Activated naive CD4-positive, alpha-beta T cell treated with anti-CD3 and anti-CD28 coated beads for 36 hours (primary cell): Measurements from ENCODE around the gene CBFA2T2. TPM values are rescaled to one million over a fixed set of nuclear protein-coding genes. Genes with fewer than 3 reads are reported as not detected.
"Not testable (repeated sequence)": the region's sequence is repeated elsewhere in the genome, so short reads cannot be mapped to it uniquely, and the experiment has no call there.

Source experiments
- CTCF ChIA-PET: fragments of 350-600 bp; sonication (Branson Sonifier 250); formaldehyde crosslinking; loops from one replicate; lab custom pipeline; 2021; ENCODE audit warnings: antibody characterized with exemption; lab: Charles Lee
- DNase-seq: peaks from one replicate; pipeline ENCODE4 v3.0.0-alpha.2; 2020
- H3K27ac Mint-ChIP-seq: one replicate; pipeline ENCODE4 v1.8.0; 2021; ENCODE audit warnings: mild to moderate bottlenecking, mixed read lengths
- H3K27me3 Mint-ChIP-seq: one replicate; pipeline ENCODE4 v1.8.0; 2021; ENCODE audit warnings: low read depth, mixed read lengths
- H3K36me3 Mint-ChIP-seq: one replicate; pipeline ENCODE4 v1.8.0; 2021; ENCODE audit warnings: low read depth, mixed read lengths
- H3K4me1 Mint-ChIP-seq: one replicate; pipeline ENCODE4 v1.8.0; 2021; ENCODE audit warnings: low read depth, mixed read lengths
- H3K4me3 Mint-ChIP-seq: one replicate; pipeline ENCODE4 v1.8.0; 2021; ENCODE audit warnings: mild to moderate bottlenecking, moderate library complexity, mixed read lengths
- H3K9me3 Mint-ChIP-seq: one replicate; pipeline ENCODE4 v1.8.0; 2021; ENCODE audit warnings: mixed read lengths
- intact Hi-C: fragments of 100-400 bp; cut with micrococcal nuclease; formaldehyde crosslinking; loops from one replicate; pipeline ENCODE4 v1.15.1; 2023
- total RNA-seq, 2 experiments: library from RNA; stranded (reverse); gene quantifications; one replicate each; pipeline ENCODE4 v1.2.3, GENCODE V29; 2021

The CBFA2T2 gene
- total RNA-seq, 2 experiments from 2014 or later = 11.1 to 11.4 TPM

GRCh38 chr20:33627577-33628216, 137.8 kb downstream of the CBFA2T2 start:
- CTCF ChIA-PET = interaction anchor here (0.6 kb wide), 1 partner anchor 172 kb away, joined by 3 read pairs; no protein-coding TSS in a partner anchor
- peaks cover 12% of the 10 kb centered on the region for H3K4me1 Mint-ChIP-seq
- H3K36me3 Mint-ChIP-seq = peaks cover 23% of the 10 kb centered on the region
- no peak overlapping the region for H3K4me3 Mint-ChIP-seq
- H3K27ac Mint-ChIP-seq = no peak overlapping the region
- H3K9me3 Mint-ChIP-seq = no peaks in the 10 kb centered on the region
- H3K27me3 Mint-ChIP-seq = no peaks in the 10 kb centered on the region
- intact Hi-C loops = no loop called here
- no peak for DNase-seq

GRCh38 chr20:33629533-33629932, 139.6 kb downstream of the CBFA2T2 start:
- H3K4me3 Mint-ChIP-seq = no peak overlapping the region
- H3K4me1 Mint-ChIP-seq = peaks cover 3% of the 10 kb centered on the region
- H3K9me3 Mint-ChIP-seq = no peaks in the 10 kb centered on the region
- peaks cover 16% of the 10 kb centered on the region for H3K36me3 Mint-ChIP-seq
- CTCF ChIA-PET = no interaction called here
- no peaks in the 10 kb centered on the region for H3K27me3 Mint-ChIP-seq
- no peak overlapping the region for H3K27ac Mint-ChIP-seq
- DNase-seq = no peak
- intact Hi-C loops = no loop called here

- CTCF ChIA-PET = interaction anchor here (1.0 kb wide), 1 partner anchor 22 kb away, joined by 3 read pairs; no protein-coding TSS in a partner anchor
- Mint-ChIP-seq H3K9me3 (no peaks in the 10 kb centered on the region), H3K36me3 (peaks cover 16% of the 10 kb centered on the region), H3K27ac (no peak overlapping the region), H3K27me3 (no peaks in the 10 kb centered on the region), H3K4me1 (peaks cover 3% of the 10 kb centered on the region), H3K4me3 (no peak overlapping the region)
- DNase-seq = no peak
- intact Hi-C loops = no loop called here
Observed at GRCh38 chr20:33629979-33630378, 140.1 kb downstream of the CBFA2T2 start.

GRCh38 chr20:33630507-33630906, 140.6 kb downstream of the CBFA2T2 start:
- no peak for DNase-seq
- Mint-ChIP-seq H3K4me1 (peaks cover 3% of the 10 kb centered on the region), H3K4me3 (no peak overlapping the region), H3K27me3 (no peaks in the 10 kb centered on the region), H3K9me3 (no peaks in the 10 kb centered on the region), H3K36me3 (peaks cover 15% of the 10 kb centered on the region), H3K27ac (no peak overlapping the region)
- intact Hi-C loops = no loop called here
- CTCF ChIA-PET = interaction anchor here (1.0 kb wide), 1 partner anchor 22 kb away, joined by 3 read pairs; no protein-coding TSS in a partner anchor

GRCh38 chr20:33631910-33632309, 142.0 kb downstream of the CBFA2T2 start:
- CTCF ChIA-PET, H3K27ac Mint-ChIP-seq, H3K4me1 Mint-ChIP-seq, H3K9me3 Mint-ChIP-seq, H3K4me3 Mint-ChIP-seq, DNase-seq, intact Hi-C loops, H3K27me3 Mint-ChIP-seq: not testable (repeated sequence)
- H3K36me3 Mint-ChIP-seq = peaks cover 12% of the 10 kb centered on the region

GRCh38 chr20:33635341-33635740, 145.4 kb downstream of the CBFA2T2 start:
- Mint-ChIP-seq H3K9me3 (no peaks in the 10 kb centered on the region), H3K4me1 (peaks cover 3% of the 10 kb centered on the region), H3K36me3 (peaks cover 11% of the 10 kb centered on the region), H3K4me3 (no peak overlapping the region), H3K27ac (no peak overlapping the region), H3K27me3 (no peaks in the 10 kb centered on the region)
- CTCF ChIA-PET = interaction anchor here (0.6 kb wide), 1 partner anchor 11 kb away, joined by 5 read pairs; no protein-coding TSS in a partner anchor
- no peak for DNase-seq
- intact Hi-C loops = no loop called here

- Mint-ChIP-seq H3K4me1 (peaks cover 3% of the 10 kb centered on the region), H3K9me3 (no peaks in the 10 kb centered on the region), H3K27ac (no peak overlapping the region), H3K4me3 (no peak overlapping the region), H3K36me3 (peaks cover 9% of the 10 kb centered on the region), H3K27me3 (no peaks in the 10 kb centered on the region)
- no peak for DNase-seq
- CTCF ChIA-PET = no interaction called here
- intact Hi-C loops = no loop called here
Observed at GRCh38 chr20:33636776-33637175, 146.9 kb downstream of the CBFA2T2 start.

GRCh38 chr20:33640287-33640686, 150.4 kb downstream of the CBFA2T2 start:
- Mint-ChIP-seq H3K4me3 (no peak overlapping the region), H3K27me3 (no peaks in the 10 kb centered on the region), H3K27ac (no peak overlapping the region), H3K36me3 (peaks cover 12% of the 10 kb centered on the region), H3K9me3 (no peaks in the 10 kb centered on the region), H3K4me1 (no peaks in the 10 kb centered on the region)
- DNase-seq = no peak
- CTCF ChIA-PET = interaction anchor here (0.6 kb wide), 1 partner anchor 83 kb away, joined by 4 read pairs; no protein-coding TSS in a partner anchor
- intact Hi-C loops = no loop called here

GRCh38 chr20:33644313-33645071, 154.6 kb downstream of the CBFA2T2 start:
- peaks cover 9% of the 10 kb centered on the region for H3K36me3 Mint-ChIP-seq
- no peaks in the 10 kb centered on the region for H3K27me3 Mint-ChIP-seq
- peaks cover 3% of the 10 kb centered on the region for H3K4me1 Mint-ChIP-seq
- no peak overlapping the region for H3K4me3 Mint-ChIP-seq
- H3K9me3 Mint-ChIP-seq = no peaks in the 10 kb centered on the region
- no peak for DNase-seq
- intact Hi-C loops = no loop called here
- H3K27ac Mint-ChIP-seq = no peak overlapping the region
- CTCF ChIA-PET = no interaction called here

- Mint-ChIP-seq H3K4me1 (peaks cover 7% of the 10 kb centered on the region), H3K4me3 (no peak overlapping the region), H3K27me3 (no peaks in the 10 kb centered on the region), H3K27ac (no peak overlapping the region), H3K9me3 (no peaks in the 10 kb centered on the region), H3K36me3 (peaks cover 9% of the 10 kb centered on the region)
- CTCF ChIA-PET = no interaction called here
- intact Hi-C loops = no loop called here
- DNase-seq = no peak
Observed at GRCh38 chr20:33645072-33645358, 155.1 kb downstream of the CBFA2T2 start.

GRCh38 chr20:33645396-33645795, 155.5 kb downstream of the CBFA2T2 start:
- Mint-ChIP-seq H3K4me3 (no peak overlapping the region), H3K9me3 (no peaks in the 10 kb centered on the region), H3K36me3 (peaks cover 9% of the 10 kb centered on the region), H3K27me3 (no peaks in the 10 kb centered on the region), H3K4me1 (peaks cover 7% of the 10 kb centered on the region), H3K27ac (no peak overlapping the region)
- intact Hi-C loops = no loop called here
- DNase-seq = no peak
- CTCF ChIA-PET = interaction anchor here (1.1 kb wide), 1 partner anchor 173 kb away, joined by 4 read pairs; no protein-coding TSS in a partner anchor

GRCh38 chr20:33646191-33646590, 156.3 kb downstream of the CBFA2T2 start:
- CTCF ChIA-PET = interaction anchor here (1.1 kb wide), 1 partner anchor 174 kb away, joined by 4 read pairs; no protein-coding TSS in a partner anchor
- Mint-ChIP-seq H3K27me3 (no peaks in the 10 kb centered on the region), H3K27ac (no peak overlapping the region), H3K36me3 (peaks cover 8% of the 10 kb centered on the region), H3K4me3 (no peak overlapping the region), H3K9me3 (no peaks in the 10 kb centered on the region), H3K4me1 (peaks cover 7% of the 10 kb centered on the region)
- DNase-seq = no peak
- intact Hi-C loops = no loop called here
